ENCODE measurements around the gene DYNC1H1. TPM values are rescaled to one million over a fixed set of nuclear protein-coding genes. Genes with fewer than 3 reads are reported as not detected.

DYNC1H1 gene
- total RNA-seq, 4 donors from 2014 or later, result 486 to 737 (median 718) TPM

DNA sequence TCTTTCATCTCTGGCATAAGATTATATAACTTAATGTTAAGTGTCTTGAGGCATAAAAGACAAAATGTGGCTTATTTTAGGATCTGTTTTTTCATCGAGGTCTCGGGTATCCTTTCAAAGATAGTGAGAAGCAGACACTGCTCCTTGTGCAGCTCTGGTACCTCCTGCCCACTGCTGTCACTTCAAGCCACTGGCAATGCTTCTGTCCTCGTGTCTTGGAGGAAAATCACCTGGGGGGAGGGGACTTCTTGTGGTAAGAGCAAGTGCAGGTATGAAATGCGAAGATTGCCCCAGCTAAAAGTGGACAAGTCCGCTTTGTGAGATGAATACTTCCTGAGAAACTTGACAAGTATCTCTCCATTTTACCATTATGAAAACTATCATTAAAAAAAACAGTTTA is 37.8 kb upstream of the DYNC1H1 start:
- H3K36me3 ChIP-seq, result no peaks in the 10 kb centered on the region
- peak overlapping the region; percentile 77 to 84 (median 83) for H3K27ac ChIP-seq
- H3K27me3 ChIP-seq, result no peaks in the 10 kb centered on the region
- intact Hi-C loops (cut with DNase I; ENCODE audit: low total_unique reads) (loop anchor here (5.0 kb wide), 1 partner anchor 114 kb away; no protein-coding TSS in a partner anchor), in situ Hi-C loops (cut with MboI; ENCODE audit: low sequenced_read_pairs in 4 of 4) (loop anchor here in 2 of 4 donors (25.0 kb wide), 1 partner anchor 164 kb away; the partner anchor contains the start of gene PPP2R5C (in 2 of the 2))
- DNase-seq (peak; percentile 56 to 75), ATAC-seq (peak; percentile 76 to 77)
- H3K4me3 ChIP-seq, result no peak overlapping the region
- TF ChIP-seq, protein P1, sequence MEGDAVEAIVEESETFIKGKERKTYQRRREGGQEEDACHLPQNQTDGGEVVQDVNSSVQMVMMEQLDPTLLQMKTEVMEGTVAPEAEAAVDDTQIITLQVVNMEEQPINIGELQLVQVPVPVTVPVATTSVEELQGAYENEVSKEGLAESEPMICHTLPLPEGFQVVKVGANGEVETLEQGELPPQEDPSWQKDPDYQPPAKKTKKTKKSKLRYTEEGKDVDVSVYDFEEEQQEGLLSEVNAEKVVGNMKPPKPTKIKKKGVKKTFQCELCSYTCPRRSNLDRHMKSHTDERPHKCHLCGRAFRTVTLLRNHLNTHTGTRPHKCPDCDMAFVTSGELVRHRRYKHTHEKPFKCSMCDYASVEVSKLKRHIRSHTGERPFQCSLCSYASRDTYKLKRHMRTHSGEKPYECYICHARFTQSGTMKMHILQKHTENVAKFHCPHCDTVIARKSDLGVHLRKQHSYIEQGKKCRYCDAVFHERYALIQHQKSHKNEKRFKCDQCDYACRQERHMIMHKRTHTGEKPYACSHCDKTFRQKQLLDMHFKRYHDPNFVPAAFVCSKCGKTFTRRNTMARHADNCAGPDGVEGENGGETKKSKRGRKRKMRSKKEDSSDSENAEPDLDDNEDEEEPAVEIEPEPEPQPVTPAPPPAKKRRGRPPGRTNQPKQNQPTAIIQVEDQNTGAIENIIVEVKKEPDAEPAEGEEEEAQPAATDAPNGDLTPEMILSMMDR (IDR thresholded peaks at IDR 0.05 in 4 of 5, conservative IDR thresholded peaks at IDR 0.05 in 1 of 5), result no peak
- TF ChIP-seq POLR2A (IDR thresholded peaks at IDR 0.05), result no peak
- H3K9me3 ChIP-seq, result no peaks in the 10 kb centered on the region
- peaks cover 22 to 27% of the 10 kb centered on the region in 2 donors for H3K4me1 ChIP-seq

DNA sequence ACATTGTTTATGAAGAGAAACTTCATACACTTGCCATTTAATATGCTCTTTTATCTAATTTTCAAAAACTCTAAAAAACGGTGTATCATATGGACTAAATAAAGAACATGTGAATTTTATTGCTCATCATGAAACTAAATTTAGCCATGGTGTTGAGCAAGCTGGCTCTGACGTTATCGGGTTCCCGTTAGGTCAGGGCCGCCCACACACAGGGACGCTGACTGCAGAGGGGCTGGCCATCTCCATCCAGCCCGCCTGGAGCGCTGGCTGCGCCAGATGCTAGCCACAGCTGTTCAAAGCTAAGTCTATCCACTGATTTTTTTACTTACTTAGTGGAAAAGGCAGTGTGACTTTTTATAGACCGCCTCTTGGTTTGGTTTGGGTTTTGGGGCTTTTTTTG is 36.5 kb upstream of the DYNC1H1 start:
- Histone ChIP-seq H3K27ac (peak overlapping the region; percentile 77 to 84 (median 83)), H3K36me3 (no peaks in the 10 kb centered on the region), H3K4me1 (peaks cover 22 to 27% of the 10 kb centered on the region in 2 donors), H3K4me3 (peak overlapping the region in 3 of 4 donors; percentile 20 to 38 (median 23)), H3K27me3 (no peaks in the 10 kb centered on the region), H3K9me3 (no peaks in the 10 kb centered on the region)
- in situ Hi-C loops (cut with MboI; ENCODE audit: low sequenced_read_pairs in 4 of 4), result loop anchor here in 2 of 4 donors (25.0 kb wide), 1 partner anchor 166 kb away; the partner anchor contains the start of gene PPP2R5C (in 2 of the 2)
- DNase-seq, result peak; percentile 85 to 93
- intact Hi-C loops (cut with DNase I; ENCODE audit: low total_unique reads), result loop anchor here (1.0 to 5.0 kb wide), 3 partner anchors 20 to 116 kb away; no protein-coding TSS in a partner anchor
- peak; percentile 94 for ATAC-seq
- TF ChIP-seq, protein P1 (IDR thresholded peaks at IDR 0.05 in 4 of 5, conservative IDR thresholded peaks at IDR 0.05 in 1 of 5), result no peak
- TF ChIP-seq POLR2A (IDR thresholded peaks at IDR 0.05), result peak in 1 of 2 donors; percentile 29

DNA sequence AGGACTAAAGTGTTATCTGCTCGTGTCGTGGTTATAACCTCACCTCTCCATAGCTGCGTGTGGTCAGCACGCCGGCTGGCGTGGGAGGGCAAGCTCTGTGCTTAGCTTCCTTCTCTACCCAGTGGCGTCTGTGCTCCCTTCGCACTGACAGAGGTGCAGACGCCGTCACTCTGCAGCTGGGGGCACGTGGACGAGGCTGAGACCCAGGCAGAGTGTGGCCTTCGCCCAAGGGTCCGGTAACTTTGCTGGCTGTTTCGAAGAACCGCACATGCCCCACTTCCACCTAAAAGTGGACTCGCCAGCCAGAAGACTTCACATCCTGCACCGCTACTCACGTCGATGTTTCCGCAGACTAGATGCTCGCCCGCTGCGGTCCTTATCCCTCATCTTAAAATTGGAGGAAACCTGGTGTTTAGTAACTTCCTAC is 35.9 kb upstream of the DYNC1H1 start:
- Histone ChIP-seq H3K4me1 (peaks cover 22 to 27% of the 10 kb centered on the region in 2 donors), H3K36me3 (no peaks in the 10 kb centered on the region), H3K4me3 (peak overlapping the region in 2 of 4 donors; percentile 23 to 38), H3K9me3 (no peaks in the 10 kb centered on the region), H3K27ac (peak overlapping the region; percentile 77 to 84 (median 83)), H3K27me3 (no peaks in the 10 kb centered on the region)
- peak in 1 of 2 donors; percentile 26 for ATAC-seq
- in situ Hi-C loops (cut with MboI; ENCODE audit: low sequenced_read_pairs in 4 of 4), result loop anchor here in 2 of 4 donors (25.0 kb wide), 1 partner anchor 166 kb away; the partner anchor contains the start of gene PPP2R5C (in 2 of the 2)
- TF ChIP-seq, protein P1 (IDR thresholded peaks at IDR 0.05 in 4 of 5, conservative IDR thresholded peaks at IDR 0.05 in 1 of 5), result no peak
- TF ChIP-seq POLR2A (IDR thresholded peaks at IDR 0.05), result no peak
- DNase-seq, result no peak
- intact Hi-C loops (cut with DNase I; ENCODE audit: low total_unique reads), result loop anchor here (1.0 to 5.0 kb wide), 3 partner anchors 20 to 116 kb away; no protein-coding TSS in a partner anchor

DNA sequence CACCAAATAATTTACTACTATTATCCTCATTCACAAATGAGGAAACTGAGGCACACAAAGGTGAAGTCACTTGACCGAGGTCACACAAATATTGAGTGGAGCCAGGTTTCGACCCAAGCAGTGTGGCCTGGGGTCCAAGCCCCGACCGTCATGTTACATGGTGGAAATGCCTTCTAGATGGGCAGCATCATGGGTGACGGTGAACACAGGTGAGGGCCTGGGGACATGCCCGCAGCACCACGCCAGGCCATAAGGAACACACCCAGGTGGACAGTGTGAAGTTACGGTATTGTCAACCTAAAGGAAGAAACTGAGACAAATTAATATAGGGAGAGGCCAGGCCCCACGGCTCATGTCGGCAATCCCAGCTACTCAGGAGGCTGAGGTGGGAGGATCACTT is 35.3 kb upstream of the DYNC1H1 start:
- Histone ChIP-seq H3K36me3 (no peaks in the 10 kb centered on the region), H3K9me3 (no peaks in the 10 kb centered on the region), H3K27me3 (no peaks in the 10 kb centered on the region), H3K27ac (peak overlapping the region in 2 of 4 donors; percentile 77 to 84), H3K4me1 (peaks cover 22 to 27% of the 10 kb centered on the region in 2 donors), H3K4me3 (no peak overlapping the region)
- DNase-seq (no peak), ATAC-seq (no peak)
- intact Hi-C loops (cut with DNase I; ENCODE audit: low total_unique reads) (loop anchor here (5.0 kb wide), 1 partner anchor 117 kb away; no protein-coding TSS in a partner anchor), in situ Hi-C loops (cut with MboI; ENCODE audit: low sequenced_read_pairs in 4 of 4) (loop anchor here in 2 of 4 donors (25.0 kb wide), 1 partner anchor 167 kb away; the partner anchor contains the start of gene PPP2R5C (in 2 of the 2))
- TF ChIP-seq, protein P1 (IDR thresholded peaks at IDR 0.05 in 4 of 5, conservative IDR thresholded peaks at IDR 0.05 in 1 of 5), result no peak
- TF ChIP-seq POLR2A (IDR thresholded peaks at IDR 0.05), result no peak
